GM21723 (cell line): Measurements from ENCODE around the gene TBCE.
A peak's percentile ranks its signal among the peaks of the same experiment; 100 is the strongest.

Experiments used
- ATAC-seq: cut with Tn5 transposase; IDR thresholded peaks from one replicate; pipeline ENCODE4 v1.9.1; 2021; ENCODE audit warnings: mild to moderate bottlenecking, moderate library complexity; ENCODE audit not compliant: unreplicated experiment

The TBCE gene, protein sequence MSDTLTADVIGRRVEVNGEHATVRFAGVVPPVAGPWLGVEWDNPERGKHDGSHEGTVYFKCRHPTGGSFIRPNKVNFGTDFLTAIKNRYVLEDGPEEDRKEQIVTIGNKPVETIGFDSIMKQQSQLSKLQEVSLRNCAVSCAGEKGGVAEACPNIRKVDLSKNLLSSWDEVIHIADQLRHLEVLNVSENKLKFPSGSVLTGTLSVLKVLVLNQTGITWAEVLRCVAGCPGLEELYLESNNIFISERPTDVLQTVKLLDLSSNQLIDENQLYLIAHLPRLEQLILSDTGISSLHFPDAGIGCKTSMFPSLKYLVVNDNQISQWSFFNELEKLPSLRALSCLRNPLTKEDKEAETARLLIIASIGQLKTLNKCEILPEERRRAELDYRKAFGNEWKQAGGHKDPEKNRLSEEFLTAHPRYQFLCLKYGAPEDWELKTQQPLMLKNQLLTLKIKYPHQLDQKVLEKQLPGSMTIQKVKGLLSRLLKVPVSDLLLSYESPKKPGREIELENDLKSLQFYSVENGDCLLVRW

GRCh38 chr1:235367000-235367908 lies at the start of gene TBCE:
TBCE (plus strand) TSS chr1:235367427; CDS start chr1:235380050, 12,623 bp downstream.
- peak; percentile 100 for ATAC-seq

DNA sequence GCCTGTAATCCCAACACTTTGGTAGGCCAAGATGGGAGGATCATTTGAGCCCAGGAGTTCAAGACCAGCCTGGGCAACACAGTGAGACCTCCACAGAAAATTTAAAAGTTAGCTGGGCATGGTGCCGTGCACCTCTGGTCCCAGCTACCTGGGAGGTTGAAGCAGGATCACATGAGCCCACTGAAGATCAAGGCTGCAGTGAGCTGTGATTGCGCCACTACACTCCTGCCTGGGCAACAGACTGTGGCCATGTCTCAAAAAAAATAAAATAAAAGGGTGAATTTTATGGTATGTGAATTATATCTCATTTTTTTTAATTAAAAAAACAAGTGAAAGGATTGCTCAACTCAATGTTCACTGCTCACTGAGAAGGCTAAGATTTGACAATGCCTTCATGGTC lies 48.0 kb upstream of the TBCE start:
- no peak for ATAC-seq

DNA sequence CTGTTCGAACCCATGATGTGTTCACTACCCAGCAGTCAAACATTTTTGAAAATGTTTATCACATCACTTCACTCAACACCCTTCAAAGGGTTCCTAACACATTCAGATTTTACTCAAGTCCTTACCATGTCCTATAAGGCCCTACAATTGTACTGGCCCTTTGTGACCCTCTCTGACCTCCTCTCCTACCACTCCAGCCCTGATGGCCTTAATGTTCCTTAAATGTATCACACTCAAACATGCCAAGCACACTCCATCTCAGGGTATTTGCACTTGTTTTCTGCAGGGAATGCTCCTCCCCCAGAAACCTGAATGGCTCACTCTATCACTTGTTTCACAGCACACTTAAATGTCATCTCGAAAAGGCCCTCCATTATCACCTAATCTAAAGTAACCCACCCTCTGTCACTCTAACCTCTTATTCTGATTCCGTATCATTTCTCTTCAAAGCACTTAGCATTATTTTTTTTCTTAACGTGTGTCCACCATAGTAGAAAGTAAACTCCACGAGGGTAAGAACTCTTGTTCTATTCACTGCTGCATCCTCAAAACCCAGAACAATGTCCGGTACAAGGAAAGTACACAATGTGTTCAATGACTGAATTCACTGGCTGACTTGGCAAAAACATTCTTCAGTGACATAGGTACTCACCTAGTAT lies 46.6 kb upstream of the TBCE start:
- no peak for ATAC-seq

DNA sequence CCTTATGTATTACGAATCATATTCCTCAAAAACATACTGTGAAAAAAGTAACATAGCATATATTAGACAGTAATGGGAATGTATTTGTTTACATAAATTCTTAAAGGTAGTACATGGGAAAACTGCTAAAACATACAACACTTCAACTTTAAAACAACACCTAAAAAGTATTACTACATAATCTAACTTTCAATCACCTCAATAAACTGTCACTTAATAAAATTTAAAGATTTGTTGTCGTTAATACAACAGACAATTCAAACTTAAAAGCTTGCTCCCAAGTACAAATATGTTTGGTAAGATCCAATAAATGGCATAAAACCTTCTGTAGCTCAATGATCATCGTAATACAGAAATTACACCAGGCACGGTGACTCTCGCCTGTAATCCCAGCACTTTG lies 42.9 kb upstream of the TBCE start:
- ATAC-seq, result no peak

DNA sequence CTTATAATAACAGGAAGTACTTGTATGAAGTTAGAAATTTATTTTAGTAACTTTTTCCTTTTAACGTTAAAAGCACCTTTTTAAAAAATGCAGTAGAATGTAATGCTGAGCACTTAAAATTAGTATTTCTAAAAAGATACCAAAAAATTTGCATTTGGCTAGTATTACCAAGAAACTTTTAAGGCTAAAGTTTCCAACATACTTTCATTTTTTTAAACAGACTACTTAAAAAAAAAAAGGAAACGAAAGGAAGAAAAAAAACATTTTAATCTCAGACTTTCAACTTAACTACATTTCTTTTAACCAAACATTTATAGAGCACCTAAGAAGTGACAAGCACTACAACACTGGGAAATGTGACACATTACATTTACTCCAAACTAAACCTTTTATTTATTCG lies 42.1 kb upstream of the TBCE start:
- no peak for ATAC-seq

DNA sequence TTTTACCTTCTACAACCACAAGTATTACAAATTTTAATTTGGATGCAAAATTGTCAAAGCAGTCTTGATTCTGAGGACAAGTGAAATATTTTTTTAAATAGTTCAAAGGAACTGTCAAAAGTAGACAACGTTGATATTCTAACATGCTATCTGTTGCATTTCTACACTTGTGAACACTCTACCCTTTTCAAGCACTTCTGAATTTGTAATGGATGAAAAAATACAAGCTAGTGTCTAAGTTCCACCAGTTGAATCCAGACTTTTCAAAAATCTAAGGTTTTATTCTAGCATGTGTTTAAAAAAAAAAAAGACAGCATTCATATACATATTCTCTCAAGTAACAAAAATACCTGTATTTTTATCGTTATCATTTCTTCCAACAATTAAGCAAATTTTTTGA lies 41.4 kb upstream of the TBCE start:
- no peak for ATAC-seq

- ATAC-seq, result peak; percentile 20
Observed at GRCh38 chr1:235326719-235327558, 40.3 kb upstream of the TBCE start.

- peak; percentile 13 for ATAC-seq
Observed at GRCh38 chr1:235327559-235328270, 39.5 kb upstream of the TBCE start, which contains the start of gene ARID4B. ARID4B (minus strand) TSS chr1:235328179; CDS start chr1:235326919, 1,260 bp downstream.

- peak; percentile 68 for ATAC-seq
Observed at GRCh38 chr1:235328271-235329138, 38.7 kb upstream of the TBCE start, which contains the start of gene GGPS1. GGPS1 (plus strand) TSS chr1:235328570; CDS start chr1:235335265, 6,695 bp downstream.

DNA sequence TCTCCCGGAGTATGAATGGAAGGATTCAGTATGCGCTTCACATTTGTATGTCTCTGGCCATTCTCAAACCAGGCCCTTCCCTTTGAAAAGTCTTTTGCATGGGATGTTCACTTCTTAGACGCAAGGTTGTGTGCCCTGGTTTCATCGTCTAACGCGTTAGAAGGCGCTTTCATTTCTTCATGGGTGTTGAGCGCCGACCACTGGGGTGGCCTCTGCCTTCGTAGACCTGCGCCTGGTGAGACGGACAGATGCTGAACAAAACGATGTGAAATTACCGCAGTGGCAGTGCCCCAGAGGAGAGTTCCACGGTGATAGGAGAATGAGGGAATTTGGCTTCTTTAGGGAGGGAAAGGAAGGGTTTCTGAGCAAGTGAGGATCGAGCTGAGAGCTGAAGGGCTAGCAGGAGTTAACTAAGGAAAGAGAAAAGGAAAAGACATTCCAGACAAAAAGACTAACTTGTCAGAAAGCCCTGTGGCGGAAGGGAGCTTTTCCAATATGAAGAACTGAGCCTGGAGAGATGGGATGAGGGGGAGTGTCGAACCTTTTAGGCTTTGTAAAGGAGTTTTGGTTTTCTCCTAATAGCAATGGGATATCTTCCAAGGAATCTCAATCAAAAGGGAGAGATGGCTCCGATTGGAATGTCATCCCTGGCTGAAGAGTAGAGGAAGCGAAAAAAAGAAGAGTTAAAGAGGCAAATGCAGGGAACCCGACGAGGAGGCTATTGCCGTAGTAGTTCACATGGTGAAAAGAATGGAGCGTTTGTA lies 37.9 kb upstream of the TBCE start:
- peak; percentile 29 for ATAC-seq

GRCh38 chr1:235330918-235331285 lies 36.3 kb upstream of the TBCE start:
- no peak for ATAC-seq

DNA sequence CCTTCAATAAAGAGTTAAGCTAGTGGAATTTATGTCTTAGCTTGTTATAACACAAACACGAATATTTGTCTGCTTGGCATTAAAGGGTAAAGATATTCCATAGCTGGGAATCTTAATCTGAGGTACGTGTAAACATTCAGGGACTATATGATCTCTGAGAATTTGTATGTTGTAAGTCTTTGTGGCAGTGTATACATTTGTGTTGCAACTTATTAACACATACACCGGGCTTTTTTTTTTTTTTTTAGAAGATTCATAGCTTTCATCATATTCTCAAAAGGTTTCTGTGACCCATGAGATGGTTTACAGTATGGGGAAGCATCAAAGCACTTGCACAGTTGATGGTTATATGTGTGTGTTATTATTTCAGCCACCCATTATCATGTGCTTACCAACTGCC lies 35.8 kb upstream of the TBCE start:
- ATAC-seq, result no peak

GRCh38 chr1:235336903-235337302 lies 30.3 kb upstream of the TBCE start:
- no peak for ATAC-seq

DNA sequence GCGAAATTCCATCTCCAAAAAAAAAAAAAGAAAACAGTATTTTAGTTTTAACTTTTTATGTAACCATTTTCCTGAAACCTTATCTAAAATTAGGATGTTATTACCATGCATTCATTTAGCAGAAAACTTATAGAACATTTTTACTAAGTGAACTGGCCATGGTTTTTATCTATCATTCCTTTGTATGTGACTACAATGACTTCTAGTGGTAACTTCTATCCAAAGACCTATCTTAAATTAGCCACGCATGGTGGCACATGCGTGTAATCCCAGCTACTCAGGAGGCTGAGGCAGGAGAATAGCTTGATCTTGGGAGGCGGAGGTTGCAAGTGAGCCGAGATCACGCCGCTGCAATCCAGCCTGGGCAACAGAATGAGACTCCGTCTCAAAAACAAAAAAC lies 27.5 kb upstream of the TBCE start:
- no peak for ATAC-seq

DNA sequence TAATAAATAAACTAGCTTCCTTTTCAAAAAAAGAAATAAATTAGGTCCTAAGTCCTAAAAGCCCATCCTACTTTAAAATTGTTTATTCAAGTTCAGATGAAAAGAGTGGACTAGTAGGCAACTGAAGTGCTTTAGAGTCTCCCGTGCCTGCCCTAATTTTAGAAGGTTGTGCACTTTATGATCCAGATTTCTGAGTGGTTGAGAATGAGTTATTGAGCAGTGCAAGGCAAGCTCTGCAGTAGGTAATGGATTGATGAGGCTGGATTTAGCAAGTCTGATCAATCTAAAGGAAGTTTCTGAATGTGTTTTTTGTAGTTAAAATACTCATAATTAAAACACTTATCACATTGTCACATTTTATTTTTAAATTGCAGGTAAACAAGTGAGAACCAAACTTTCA lies 25.9 kb upstream of the TBCE start:
- ATAC-seq, result no peak

- ATAC-seq, result no peak
Observed at GRCh38 chr1:235342039-235342438, 25.2 kb upstream of the TBCE start.

- ATAC-seq, result no peak
Observed at GRCh38 chr1:235342471-235342870, 24.8 kb upstream of the TBCE start.

GRCh38 chr1:235343726-235344125 lies 23.5 kb upstream of the TBCE start:
- no peak for ATAC-seq
